ENCODE data around the gene SLC7A11. TPM values are rescaled to one million over a fixed set of nuclear protein-coding genes. Genes with fewer than 3 reads are reported as not detected.

SLC7A11 gene
- total and polyA plus RNA-seq, 2 of the 4 experiments (the other 2 are of a cell fraction): 8.3 to 24.7 TPM

GRCh38 chr4:138202686-138203085 lies 39.5 kb downstream of the SLC7A11 start:
- H3K4me3 ChIP-seq (ENCODE audit: insufficient read depth, low read depth, low read length): no peak overlapping the region
- H2BK20ac ChIP-seq (ENCODE audit: low read depth, low read length): no peak overlapping the region
- no peak overlapping the region for H2BK120ac ChIP-seq (ENCODE audit: low read depth, low read length)
- WGBS, 2 experiments (ENCODE audit: extremely low coverage in 2 of 2, insufficient read length in 1 of 2): no CpG with 5 or more reads among the region's 2 CpGs
- dilution Hi-C loops (cut with HindIII; ENCODE audit: low sequenced_read_pairs, unreplicated experiment): no loop called here
- no peak overlapping the region for H4K91ac ChIP-seq (ENCODE audit: insufficient read depth, low read depth, low read length)
- no peak overlapping the region for H3K4me2 ChIP-seq (ENCODE audit: low read depth, low read length)
- intact Hi-C loops (cut with micrococcal nuclease): no loop called here
- H3K27me3 ChIP-seq (ENCODE audit: control insufficient read depth, insufficient read depth, low read length): no peaks in the 10 kb centered on the region
- H2AFZ ChIP-seq (replicated peaks; ENCODE audit: low read length, poor library complexity): no peak overlapping the region
- H2BK15ac ChIP-seq (ENCODE audit: low read depth, low read length): no peak overlapping the region
- no TSS peak for BruUV-seq (replicated peaks)
- DNase-seq (no peak), ATAC-seq (ENCODE audit: low read depth) (no peak)
- H2AK9ac ChIP-seq (replicated peaks; ENCODE audit: low read depth, low read length, poor library complexity): no peak overlapping the region
- no peaks in the 10 kb centered on the region for H3K9me3 ChIP-seq (ENCODE audit: control insufficient read depth, insufficient read depth, low read length)
- H4K20me1 ChIP-seq (ENCODE audit: insufficient read depth, low read length): peaks cover 4% of the 10 kb centered on the region; the same call in 1 of the 2 replicates
- H2AK5ac ChIP-seq (ENCODE audit: low read depth, low read length): no peak overlapping the region
- in situ Hi-C loops (cut with MboI; ENCODE audit: low sequenced_read_pairs): loop anchor here (25.0 kb wide), 1 partner anchor 660 kb away; no protein-coding TSS in a partner anchor
- no peak overlapping the region for H3K18ac ChIP-seq (ENCODE audit: low read depth, low read length)
- H4K8ac ChIP-seq (ENCODE audit: low read depth in 2 of 2, low read length in 2 of 2): no peak overlapping the region
- H3K36me3 ChIP-seq (ENCODE audit: control insufficient read depth, insufficient read depth, low read length): peaks cover 6% of the 10 kb centered on the region
- no peak overlapping the region for H3K9ac ChIP-seq (ENCODE audit: low read depth, low read length)
- H3K4ac ChIP-seq (ENCODE audit: low read depth, low read length): no peak overlapping the region
- no peak overlapping the region for H2BK5ac ChIP-seq (ENCODE audit: low read depth, low read length, poor library complexity, severe bottlenecking)
- H3K4me1 ChIP-seq (ENCODE audit: control insufficient read depth, insufficient read depth, low read length): peaks cover 4% of the 10 kb centered on the region; the same call in 1 of the 2 replicates
- H4K5ac ChIP-seq (ENCODE audit: low read depth, low read length): no peak overlapping the region
- TF ChIP-seq, protein P1, sequence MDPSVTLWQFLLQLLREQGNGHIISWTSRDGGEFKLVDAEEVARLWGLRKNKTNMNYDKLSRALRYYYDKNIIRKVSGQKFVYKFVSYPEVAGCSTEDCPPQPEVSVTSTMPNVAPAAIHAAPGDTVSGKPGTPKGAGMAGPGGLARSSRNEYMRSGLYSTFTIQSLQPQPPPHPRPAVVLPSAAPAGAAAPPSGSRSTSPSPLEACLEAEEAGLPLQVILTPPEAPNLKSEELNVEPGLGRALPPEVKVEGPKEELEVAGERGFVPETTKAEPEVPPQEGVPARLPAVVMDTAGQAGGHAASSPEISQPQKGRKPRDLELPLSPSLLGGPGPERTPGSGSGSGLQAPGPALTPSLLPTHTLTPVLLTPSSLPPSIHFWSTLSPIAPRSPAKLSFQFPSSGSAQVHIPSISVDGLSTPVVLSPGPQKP (IDR thresholded peaks at IDR 0.05; ENCODE audit: borderline replicate concordance, low read depth, low read length): no peak
- no peak for TF ChIP-seq NFE2L2 (IDR thresholded peaks at IDR 0.05; ENCODE audit: low read depth, low read length)
- no peak for TF ChIP-seq RAD21 (IDR thresholded peaks at IDR 0.05; ENCODE audit: low read length)
- TF ChIP-seq MXI1 (IDR thresholded peaks at IDR 0.05; ENCODE audit: borderline replicate concordance, low read depth, low read length): no peak
- TF ChIP-seq RCOR1 (IDR thresholded peaks at IDR 0.05; ENCODE audit: insufficient replicate concordance, low read length): no peak
- TF ChIP-seq CEBPB (IDR thresholded peaks at IDR 0.05; ENCODE audit: low read depth, low read length): no peak
- no peak for TF ChIP-seq MAZ (IDR thresholded peaks at IDR 0.05; ENCODE audit: borderline replicate concordance, low read depth, low read length)
- no peak for TF ChIP-seq POLR2A (IDR thresholded peaks at IDR 0.05; ENCODE audit: low read depth, low read length)
- TF ChIP-seq RFX5 (IDR thresholded peaks at IDR 0.05; ENCODE audit: low read depth, low read length): no peak
- no peak for TF ChIP-seq MAFK (IDR thresholded peaks at IDR 0.05; ENCODE audit: low read depth, low read length)
- no peak for TF ChIP-seq FOS (IDR thresholded peaks at IDR 0.05; ENCODE audit: low read depth, low read length)
- no peak for TF ChIP-seq CHD1 (IDR thresholded peaks at IDR 0.05; ENCODE audit: low read depth, low read length)
- no peak for TF ChIP-seq USF2 (IDR thresholded peaks at IDR 0.05; ENCODE audit: low read depth, low read length)
- peaks cover 15 to 22% of the 10 kb centered on the region in 2 experiments; a peak in 3 of 4 replicates for H3K79me1 ChIP-seq (ENCODE audit: low read depth in 1 of 2, low read length in 2 of 2)
- H3K23ac ChIP-seq (ENCODE audit: low read depth, low read length): no peak overlapping the region
- no peak overlapping the region for H3K14ac ChIP-seq (replicated peaks; ENCODE audit: low read depth, low read length)
- peaks cover 9% of the 10 kb centered on the region; the same call in 1 of the 2 replicates for H3K9me1 ChIP-seq (ENCODE audit: insufficient read depth, low read length)
- no peak overlapping the region for H3K27ac ChIP-seq (ENCODE audit: insufficient read depth, low read length)
- ChIA-PET POLR2A (ENCODE audit: unreplicated experiment) (interaction anchor here (0.6 kb wide), 1 partner anchor 36 kb away, joined by 5 read pairs; no protein-coding TSS in a partner anchor), CTCF (no interaction called here)
- no peak overlapping the region for H3K56ac ChIP-seq (ENCODE audit: extremely low read depth, insufficient read depth, low read length)

All from IMR-90 (cell line).